GM21723 (cell line): Measurements from ENCODE around the gene SLC38A1.
A peak's percentile ranks its signal among the peaks of the same experiment; 100 is the strongest.
"Not testable (repeated sequence)": the region's sequence is repeated elsewhere in the genome, so short reads cannot be mapped to it uniquely, and the experiment has no call there.

Source experiments
- ATAC-seq: cut with Tn5 transposase; IDR thresholded peaks from one replicate; pipeline ENCODE4 v1.9.1; 2021; ENCODE audit warnings: mild to moderate bottlenecking, moderate library complexity; ENCODE audit not compliant: unreplicated experiment

The SLC38A1 gene

GRCh38 chr12:46268583-46269428 is at the start of gene SLC38A1:
SLC38A1 (minus strand) TSS chr12:46269043; CDS start chr12:46239800, 29,243 bp downstream.
- peak; percentile 70 for ATAC-seq

GRCh38 chr12:46318037-46318436 is 49.2 kb upstream of the SLC38A1 start:
- ATAC-seq = no peak

- ATAC-seq = no peak
Measured at GRCh38 chr12:46304070-46304469, 35.2 kb upstream of the SLC38A1 start.

- peak; percentile 48 for ATAC-seq
Measured at GRCh38 chr12:46303039-46303666, 34.3 kb upstream of the SLC38A1 start.

- no peak for ATAC-seq
Measured at GRCh38 chr12:46300910-46301309, 32.1 kb upstream of the SLC38A1 start.

GRCh38 chr12:46299851-46300250 is 31.0 kb upstream of the SLC38A1 start:
- no peak for ATAC-seq

GRCh38 chr12:46298261-46298660 is 29.4 kb upstream of the SLC38A1 start:
- no peak for ATAC-seq

GRCh38 chr12:46296822-46297221 is 28.0 kb upstream of the SLC38A1 start:
- ATAC-seq = no peak

GRCh38 chr12:46292754-46293402 is 24.0 kb upstream of the SLC38A1 start:
- ATAC-seq = no peak

- ATAC-seq = not testable (repeated sequence)
Measured at GRCh38 chr12:46291953-46292352, 23.1 kb upstream of the SLC38A1 start.

GRCh38 chr12:46285177-46285576 is 16.3 kb upstream of the SLC38A1 start:
- ATAC-seq = not testable (repeated sequence)

GRCh38 chr12:46282829-46283228 is 14.0 kb upstream of the SLC38A1 start:
- no peak for ATAC-seq

- no peak for ATAC-seq
Measured at GRCh38 chr12:46276756-46277155, 7.9 kb upstream of the SLC38A1 start.

GRCh38 chr12:46271863-46272262 is 3.0 kb upstream of the SLC38A1 start:
- no peak for ATAC-seq

GRCh38 chr12:46269429-46270241 is 792 bp upstream of the SLC38A1 start:
- ATAC-seq = peak; percentile 12

- no peak for ATAC-seq
Measured at GRCh38 chr12:46267825-46268582, 839 bp downstream of the SLC38A1 start.

GRCh38 chr12:46267575-46267824 is 1.3 kb downstream of the SLC38A1 start:
- ATAC-seq = no peak

GRCh38 chr12:46266869-46267574 is 1.8 kb downstream of the SLC38A1 start:
- ATAC-seq = no peak

- no peak for ATAC-seq
Measured at GRCh38 chr12:46266382-46266791, 2.5 kb downstream of the SLC38A1 start.

- ATAC-seq = no peak
Measured at GRCh38 chr12:46265734-46266133, 3.1 kb downstream of the SLC38A1 start.
